Bronchial epithelial cell (primary cell): Measurements from ENCODE around the gene P4HB. TPM values are rescaled to one million over a fixed set of nuclear protein-coding genes. Genes with fewer than 3 reads are reported as not detected.

ENCODE experiments used
- DNase-seq: peaks from one replicate; pipeline ENCODE4 v3.0.0-alpha.2; 2010; ENCODE audit warnings: low read depth
- FAIRE-seq: peaks from 2 replicates; lab custom pipeline; 2011; peaks lifted over from hg19 to GRCh38; lab: Jason Lieb, UNC
- H3K27me3 ChIP-seq: 2 replicates; pipeline ENCODE4 v1.5.1; 2011; ENCODE audit warnings: low read length; ENCODE audit not compliant: control insufficient read depth, insufficient read depth
- H3K36me3 ChIP-seq: 2 replicates; pipeline ENCODE4 v1.5.1; 2011; ENCODE audit warnings: low read length; ENCODE audit not compliant: control insufficient read depth, insufficient read depth
- H3K4me3 ChIP-seq: 2 replicates; pipeline ENCODE4 v1.5.1; 2011; ENCODE audit warnings: mild to moderate bottlenecking, low read depth, low read length, control low read depth
- total RNA-seq: library from RNA; depleted of rRNA; stranded (reverse); fragments of >200 nt; gene quantifications from 2 replicates; pipeline ENCODE4 v1.2.1, GENCODE V29; 2014
- TF ChIP-seq, protein P1 (sequence below): IDR thresholded peaks from 2 replicates; pipeline ENCODE4 v1.5.1; 2011; ENCODE audit warnings: mild to moderate bottlenecking, moderate library complexity, low read length, control low read depth, inconsistent platforms; ENCODE audit not compliant: insufficient read depth, severe bottlenecking

P4HB gene
- total RNA-seq, 1 donor from 2014 or later, result 673 TPM

DNA sequence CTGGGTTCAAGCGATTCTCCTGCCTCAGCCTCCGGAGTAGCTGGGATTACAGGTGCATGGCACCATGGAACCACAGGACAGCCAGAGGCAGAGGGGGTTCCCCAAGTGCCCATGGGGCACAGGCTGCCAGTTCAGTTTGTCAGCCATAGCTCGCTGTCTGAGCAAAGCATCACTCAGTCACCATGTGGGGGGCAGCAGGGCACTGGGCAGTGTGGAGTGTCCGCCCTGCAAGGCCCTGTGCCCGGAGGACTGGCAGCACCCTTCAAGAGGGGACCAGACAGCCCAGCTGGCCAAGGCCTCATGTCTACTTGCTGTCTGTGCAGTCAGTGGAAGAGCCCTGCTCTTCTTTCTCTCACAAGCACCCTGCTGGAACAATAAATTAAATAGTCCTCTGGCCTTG lies 24.6 kb upstream of the P4HB start:
- no peak overlapping the region for H3K4me3 ChIP-seq
- TF ChIP-seq, protein P1, sequence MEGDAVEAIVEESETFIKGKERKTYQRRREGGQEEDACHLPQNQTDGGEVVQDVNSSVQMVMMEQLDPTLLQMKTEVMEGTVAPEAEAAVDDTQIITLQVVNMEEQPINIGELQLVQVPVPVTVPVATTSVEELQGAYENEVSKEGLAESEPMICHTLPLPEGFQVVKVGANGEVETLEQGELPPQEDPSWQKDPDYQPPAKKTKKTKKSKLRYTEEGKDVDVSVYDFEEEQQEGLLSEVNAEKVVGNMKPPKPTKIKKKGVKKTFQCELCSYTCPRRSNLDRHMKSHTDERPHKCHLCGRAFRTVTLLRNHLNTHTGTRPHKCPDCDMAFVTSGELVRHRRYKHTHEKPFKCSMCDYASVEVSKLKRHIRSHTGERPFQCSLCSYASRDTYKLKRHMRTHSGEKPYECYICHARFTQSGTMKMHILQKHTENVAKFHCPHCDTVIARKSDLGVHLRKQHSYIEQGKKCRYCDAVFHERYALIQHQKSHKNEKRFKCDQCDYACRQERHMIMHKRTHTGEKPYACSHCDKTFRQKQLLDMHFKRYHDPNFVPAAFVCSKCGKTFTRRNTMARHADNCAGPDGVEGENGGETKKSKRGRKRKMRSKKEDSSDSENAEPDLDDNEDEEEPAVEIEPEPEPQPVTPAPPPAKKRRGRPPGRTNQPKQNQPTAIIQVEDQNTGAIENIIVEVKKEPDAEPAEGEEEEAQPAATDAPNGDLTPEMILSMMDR, result no peak
- DNase-seq (no peak), FAIRE-seq (no peak)
- peaks cover 30% of the 10 kb centered on the region for H3K36me3 ChIP-seq
- H3K27me3 ChIP-seq, result no peaks in the 10 kb centered on the region

DNA sequence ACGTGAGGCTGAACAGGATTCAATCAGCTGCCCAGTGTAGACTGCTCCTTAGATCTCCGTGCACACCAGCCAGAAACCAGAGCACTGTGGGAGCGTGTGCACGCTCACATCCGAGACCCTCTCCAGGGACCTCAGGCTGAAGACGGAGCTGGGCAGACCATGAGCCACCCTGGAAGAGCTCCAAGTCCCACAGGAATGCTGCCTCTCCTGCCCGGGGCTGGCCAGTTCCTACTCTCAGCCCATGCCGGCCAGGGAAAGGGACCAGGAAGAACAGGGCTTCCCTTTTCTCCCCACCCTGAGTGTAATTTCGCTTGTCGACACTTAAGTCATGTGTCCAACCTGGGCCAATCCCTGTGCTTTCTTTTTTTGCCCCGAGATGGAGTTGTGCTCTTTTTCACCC lies 24.2 kb upstream of the P4HB start:
- FAIRE-seq (no peak), DNase-seq (no peak)
- H3K4me3 ChIP-seq, result no peak overlapping the region
- TF ChIP-seq, protein P1, result no peak
- H3K36me3 ChIP-seq, result peaks cover 28% of the 10 kb centered on the region
- H3K27me3 ChIP-seq, result no peaks in the 10 kb centered on the region

DNA sequence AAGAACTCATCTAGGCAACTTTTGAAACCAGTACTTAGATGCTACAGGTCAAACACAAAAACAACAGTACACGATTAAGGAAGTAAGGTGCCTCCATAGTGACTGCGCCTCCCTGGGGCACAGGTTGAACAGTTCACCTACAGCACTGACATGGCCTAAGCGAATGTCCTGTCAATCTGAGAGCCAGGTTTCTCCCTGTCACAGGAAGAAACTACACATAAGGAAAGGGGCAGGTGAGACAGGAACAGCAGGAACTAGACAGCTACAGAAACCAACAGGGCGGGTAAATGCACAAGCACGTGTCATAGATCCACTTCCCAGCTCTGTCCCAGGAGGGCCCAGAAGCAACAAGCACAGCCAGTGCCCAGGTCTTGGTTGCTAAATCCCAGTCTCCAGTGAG lies 18.8 kb upstream of the P4HB start:
- TF ChIP-seq, protein P1, result no peak
- no peak for FAIRE-seq
- no peak overlapping the region for H3K4me3 ChIP-seq
- no peaks in the 10 kb centered on the region for H3K27me3 ChIP-seq
- DNase-seq, result no peak
- H3K36me3 ChIP-seq, result peaks cover 1% of the 10 kb centered on the region

DNA sequence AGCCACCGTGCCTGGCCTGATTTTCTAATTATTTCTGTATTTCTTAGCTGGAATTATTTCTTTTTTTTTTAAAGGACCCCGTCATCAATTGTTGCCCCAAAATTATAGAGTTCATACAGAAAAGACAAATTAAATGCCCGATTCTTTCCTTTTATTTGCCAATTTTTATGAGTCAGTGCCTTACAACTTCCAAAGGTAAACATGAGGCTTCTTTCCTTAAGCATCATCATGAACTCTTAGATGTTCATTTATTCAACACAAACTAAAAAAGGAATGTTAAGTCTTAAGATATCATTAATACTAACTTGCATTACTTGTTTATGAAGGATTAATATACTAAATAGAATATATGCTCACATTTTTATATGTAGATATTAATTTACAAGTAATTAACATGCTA lies 18.0 kb upstream of the P4HB start:
- FAIRE-seq (no peak), DNase-seq (no peak)
- Histone ChIP-seq H3K4me3 (no peak overlapping the region), H3K27me3 (no peaks in the 10 kb centered on the region), H3K36me3 (peaks cover 1% of the 10 kb centered on the region)
- TF ChIP-seq, protein P1, result no peak

DNA sequence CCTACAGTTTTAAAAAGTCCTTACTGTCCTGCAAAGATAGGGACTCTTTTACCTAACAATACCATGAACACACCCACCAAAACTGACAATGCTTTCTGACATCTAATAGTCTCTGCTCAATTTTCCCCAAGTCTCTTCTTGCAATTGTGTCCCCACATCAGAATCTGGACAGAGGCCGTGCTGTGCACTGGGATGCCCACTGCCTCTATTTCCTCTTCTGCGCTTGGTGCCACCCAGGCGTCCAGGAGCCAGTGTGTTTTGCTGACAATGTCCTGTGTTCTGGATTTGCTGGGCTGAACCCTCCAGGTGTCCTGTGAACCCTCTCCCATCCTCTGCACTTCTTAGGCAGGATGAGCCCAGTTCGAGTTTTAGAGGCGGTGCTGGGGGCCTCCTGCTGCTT lies 17.2 kb upstream of the P4HB start:
- H3K27me3 ChIP-seq, result no peaks in the 10 kb centered on the region
- FAIRE-seq (no peak), DNase-seq (no peak)
- peaks cover 1% of the 10 kb centered on the region for H3K36me3 ChIP-seq
- TF ChIP-seq, protein P1, result no peak
- H3K4me3 ChIP-seq, result no peak overlapping the region
